Measurements from ENCODE around the gene LRRK1. TPM values are rescaled to one million over a fixed set of nuclear protein-coding genes. Genes with fewer than 3 reads are reported as not detected.

Gene LRRK1
- total RNA-seq, 1 donor from 2014 or later: 14.0 TPM

DNA sequence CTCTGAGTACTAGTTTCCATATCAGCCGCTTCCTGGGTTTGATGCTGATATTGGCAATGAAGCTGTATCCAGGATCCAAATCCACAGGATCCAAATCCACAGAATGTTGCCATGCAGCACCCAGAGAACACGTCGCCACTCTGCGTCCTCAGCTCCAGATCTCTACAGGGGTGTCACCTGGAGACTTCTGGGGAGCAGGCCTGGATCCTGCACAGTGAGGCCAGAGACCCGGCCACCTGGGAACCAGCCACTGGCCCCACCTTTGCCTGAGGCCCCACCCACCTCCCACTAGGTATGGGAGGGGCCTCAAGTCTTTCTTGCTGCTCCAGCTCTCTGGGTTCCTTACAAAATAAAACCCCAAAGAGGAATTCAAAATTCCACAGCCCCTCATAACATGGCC lies 123.9 kb downstream of the LRRK1 start:
- no peak for DNase-seq (ENCODE audit: low spot score)

GRCh38 chr15:101043911-101044624 lies 124.9 kb downstream of the LRRK1 start:
- no peak for DNase-seq (ENCODE audit: low spot score)

- DNase-seq (ENCODE audit: low spot score): no peak
These were observed 125.6 kb downstream of the LRRK1 start for GRCh38 chr15:101044625-101045235.

GRCh38 chr15:101045236-101045646 lies 126.1 kb downstream of the LRRK1 start:
- no peak for DNase-seq (ENCODE audit: low spot score)

- no peak for DNase-seq (ENCODE audit: low spot score)
These were observed 126.9 kb downstream of the LRRK1 start for GRCh38 chr15:101045835-101046691.

GRCh38 chr15:101046826-101047225 lies 127.7 kb downstream of the LRRK1 start:
- no peak for DNase-seq (ENCODE audit: low spot score)

GRCh38 chr15:101047301-101047781 lies 128.2 kb downstream of the LRRK1 start:
- DNase-seq (ENCODE audit: low spot score): no peak

- no peak for DNase-seq (ENCODE audit: low spot score)
These were observed 129.0 kb downstream of the LRRK1 start for GRCh38 chr15:101048176-101048575.

- DNase-seq (ENCODE audit: low spot score): no peak
These were observed 129.4 kb downstream of the LRRK1 start for GRCh38 chr15:101048581-101049030.

DNA sequence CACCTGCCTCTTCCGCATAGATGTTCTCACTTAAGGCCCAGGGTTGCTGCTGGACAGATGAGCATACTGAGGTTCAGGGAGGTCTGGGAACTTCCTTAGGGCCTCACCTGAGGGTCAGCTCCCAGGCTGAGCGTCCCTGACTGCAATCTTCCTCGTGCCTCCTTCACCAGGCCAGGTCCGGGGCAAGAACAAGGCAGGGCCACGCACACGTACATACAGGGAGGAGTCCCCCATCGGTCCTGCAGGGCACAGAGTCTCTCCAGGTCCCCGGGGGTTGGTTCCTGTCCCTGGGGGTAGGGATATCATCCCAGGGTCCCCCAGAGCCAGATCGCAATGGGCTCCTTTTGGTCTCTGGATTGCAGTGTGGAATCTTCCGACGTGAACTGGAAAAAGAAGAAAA lies 130.1 kb downstream of the LRRK1 start:
- no peak for DNase-seq (ENCODE audit: low spot score)

- DNase-seq (ENCODE audit: low spot score): peak; percentile 17
These were observed 130.9 kb downstream of the LRRK1 start for GRCh38 chr15:101049856-101050622.

DNA sequence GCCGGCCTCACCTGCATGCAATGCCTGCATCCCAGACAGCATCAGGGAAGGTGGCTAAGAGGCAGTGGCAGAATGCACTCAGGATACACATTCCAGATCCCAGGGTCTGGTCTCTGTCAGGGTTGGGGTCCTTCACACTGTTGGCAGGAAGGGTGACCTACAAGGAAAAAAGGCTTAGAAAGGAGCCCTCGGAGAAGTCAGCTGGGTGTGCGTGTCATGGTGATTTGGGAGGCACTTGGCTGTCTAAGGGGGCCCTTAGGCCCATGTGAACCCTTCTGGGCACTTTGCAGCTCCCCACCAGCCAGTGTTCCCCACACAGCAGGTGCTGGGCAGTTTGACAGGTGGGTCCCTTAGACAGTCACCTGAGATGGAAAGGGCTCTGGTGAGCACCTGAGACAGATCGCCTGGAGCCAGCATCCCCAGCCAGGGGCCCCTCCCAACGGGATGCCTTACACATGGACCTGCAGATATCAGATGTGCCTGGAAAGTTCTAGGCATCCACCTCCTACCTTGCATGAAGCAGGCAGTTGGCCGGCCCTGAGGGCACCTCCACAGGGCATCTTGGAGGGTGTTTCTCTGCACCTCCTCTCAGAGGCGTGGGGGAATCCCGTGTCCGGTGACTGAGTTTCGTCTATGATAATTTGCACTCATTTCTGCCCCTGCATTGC lies 131.6 kb downstream of the LRRK1 start:
- DNase-seq (ENCODE audit: low spot score): no peak

DNA sequence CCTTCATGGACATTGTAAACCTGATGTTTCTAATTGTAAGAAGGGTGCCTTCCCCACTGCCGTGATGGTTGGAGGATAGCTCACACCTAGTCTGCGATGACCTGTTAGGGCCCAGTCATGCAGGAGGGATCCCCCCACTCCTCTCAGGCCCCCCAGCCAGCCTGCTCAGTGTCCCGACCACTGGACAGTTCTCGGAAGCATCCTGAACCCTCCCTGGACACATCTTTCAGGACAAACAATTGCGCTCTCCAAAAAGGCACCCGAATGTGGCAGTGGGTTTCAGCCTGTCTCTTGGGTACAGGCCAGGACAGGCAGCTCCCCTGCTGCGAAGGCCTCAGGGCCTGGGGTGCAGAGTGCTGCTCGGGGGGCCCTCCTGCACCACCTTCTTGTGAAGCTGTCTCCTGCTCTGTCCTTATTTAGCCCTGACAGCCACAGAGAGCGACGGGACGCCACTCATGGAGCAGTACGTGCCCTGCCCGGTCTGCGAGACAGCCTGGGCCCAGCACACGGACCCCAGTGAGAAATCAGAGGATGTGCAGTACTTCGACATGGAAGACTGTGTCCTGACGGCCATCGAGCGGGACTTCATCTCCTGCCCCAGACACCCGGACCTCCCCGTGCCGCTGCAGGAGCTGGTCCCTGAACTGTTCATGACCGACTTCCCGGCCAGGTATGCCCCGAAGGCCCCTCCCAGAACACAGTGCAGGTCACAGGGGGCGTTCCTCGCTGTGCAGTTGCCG lies 132.3 kb downstream of the LRRK1 start:
- DNase-seq (ENCODE audit: low spot score): no peak

DNA sequence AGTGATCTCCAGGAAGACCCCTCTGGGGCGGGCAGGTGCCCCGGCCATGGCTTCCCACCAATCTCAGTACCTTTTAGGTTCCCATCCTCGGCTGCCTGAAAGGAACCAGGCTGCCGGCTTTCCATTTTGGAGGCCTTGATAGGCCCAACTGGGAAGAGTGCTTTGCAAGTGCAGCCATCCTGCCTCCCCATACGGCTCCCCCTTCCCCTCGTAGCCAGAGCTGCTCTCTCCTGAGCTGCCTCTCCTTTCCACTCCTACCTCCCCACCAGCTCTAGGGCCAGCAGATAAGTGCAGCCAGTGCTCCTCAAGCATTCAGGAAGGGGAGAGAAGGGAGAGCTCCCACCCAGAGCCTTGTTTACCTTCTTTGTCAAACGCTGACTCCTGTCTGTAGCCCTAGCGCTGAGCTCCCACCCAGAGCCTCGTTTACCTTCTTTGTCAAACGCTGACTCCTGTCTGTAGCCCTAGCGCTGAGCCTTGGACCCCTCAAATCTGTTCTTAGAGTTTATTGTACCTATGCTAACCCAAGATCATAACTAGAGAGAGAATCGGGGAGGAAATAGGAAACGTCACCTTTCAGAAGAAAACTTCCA lies 133.0 kb downstream of the LRRK1 start:
- DNase-seq (ENCODE audit: low spot score): no peak

GRCh38 chr15:101052681-101053121 lies 133.5 kb downstream of the LRRK1 start:
- no peak for DNase-seq (ENCODE audit: low spot score)

DNA sequence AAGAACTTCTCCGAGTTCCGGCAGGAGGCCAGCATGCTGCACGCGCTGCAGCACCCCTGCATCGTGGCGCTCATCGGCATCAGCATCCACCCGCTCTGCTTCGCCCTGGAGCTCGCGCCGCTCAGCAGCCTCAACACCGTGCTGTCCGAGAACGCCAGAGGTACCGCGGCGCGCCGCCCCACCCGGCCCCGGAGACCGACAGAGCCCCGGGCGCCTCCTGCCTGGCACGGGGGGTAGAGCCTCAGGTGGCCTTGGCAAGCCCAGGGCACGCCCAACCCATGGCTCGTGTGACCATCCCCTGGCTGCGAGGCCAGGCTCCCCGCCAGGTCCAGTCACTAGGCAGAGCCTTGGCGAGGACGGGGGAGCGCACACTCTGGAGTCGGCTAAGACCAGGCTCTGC lies 134.1 kb downstream of the LRRK1 start:
- no peak for DNase-seq (ENCODE audit: low spot score)

GRCh38 chr15:101054116-101054515 lies 135.0 kb downstream of the LRRK1 start:
- no peak for DNase-seq (ENCODE audit: low spot score)

- no peak for DNase-seq (ENCODE audit: low spot score)
These were observed 135.8 kb downstream of the LRRK1 start for GRCh38 chr15:101054991-101055390.

DNA sequence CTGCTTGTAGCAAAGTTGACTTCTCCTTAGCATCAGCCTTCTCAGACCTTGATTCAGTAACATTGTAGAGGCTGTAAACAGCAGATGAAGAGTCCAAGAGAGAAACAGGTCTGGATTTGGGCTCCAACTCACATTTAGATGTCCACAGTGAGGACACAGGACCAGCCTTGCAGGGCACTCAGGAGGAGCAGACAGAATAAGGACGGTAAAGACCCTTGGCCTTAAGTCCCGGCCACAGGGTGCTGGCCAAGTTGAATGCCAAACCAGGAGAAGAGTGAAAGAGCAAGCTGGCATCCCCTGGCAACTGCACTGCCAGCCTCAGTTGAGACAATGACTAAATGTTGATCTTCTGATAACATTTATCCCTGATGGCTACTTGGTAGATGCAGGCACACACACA lies 136.3 kb downstream of the LRRK1 start:
- no peak for DNase-seq (ENCODE audit: low spot score)

Measured in umbilical cord (tissue), 2 donors.